HG03139 (cell line): ENCODE measurements around the gene ZNF618.

Experiments used
- ATAC-seq: cut with Tn5 transposase; IDR thresholded peaks from one replicate; pipeline ENCODE4 v1.9.1; 2021; ENCODE audit not compliant: unreplicated experiment

The ZNF618 gene

DNA sequence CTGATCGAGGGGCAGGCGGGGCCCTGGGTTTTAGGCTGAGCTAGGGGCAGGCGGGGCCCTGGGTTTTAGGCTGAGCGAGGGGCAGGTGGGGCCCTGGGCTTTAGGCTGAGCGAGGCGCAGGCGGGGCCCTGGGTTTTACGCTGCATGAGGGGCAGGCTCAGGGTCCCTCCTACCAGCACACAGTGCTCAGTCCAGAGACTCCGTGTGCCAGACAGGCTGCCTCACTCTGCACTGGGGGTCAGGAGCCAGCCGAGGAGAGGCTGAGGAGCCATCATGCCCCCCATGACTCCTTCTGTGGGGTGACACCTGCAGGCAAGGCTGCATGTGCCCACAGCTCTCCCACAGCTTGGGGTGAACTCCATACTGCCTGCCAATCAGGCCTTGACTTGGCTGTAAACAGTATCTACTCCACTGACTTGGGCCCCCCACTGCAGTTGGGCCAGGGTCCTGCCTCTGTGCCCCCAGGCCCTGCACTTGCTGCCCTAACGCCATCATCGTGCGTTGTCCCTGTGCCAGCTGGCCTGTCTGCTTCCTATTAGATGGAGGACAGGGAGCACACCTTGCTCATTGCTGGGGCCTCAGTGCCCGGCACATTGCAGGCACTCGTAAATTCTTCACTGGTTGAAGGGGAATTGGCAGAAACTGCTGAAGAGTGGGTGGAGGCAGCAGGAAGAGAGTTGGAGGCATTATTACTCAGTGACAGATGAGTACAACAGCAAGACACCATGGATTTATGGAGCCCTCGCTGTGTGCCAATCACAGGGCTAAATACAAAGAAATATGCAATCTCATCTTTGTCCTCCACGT lies 123.3 kb downstream of the ZNF618 start:
- ATAC-seq, result no peak

DNA sequence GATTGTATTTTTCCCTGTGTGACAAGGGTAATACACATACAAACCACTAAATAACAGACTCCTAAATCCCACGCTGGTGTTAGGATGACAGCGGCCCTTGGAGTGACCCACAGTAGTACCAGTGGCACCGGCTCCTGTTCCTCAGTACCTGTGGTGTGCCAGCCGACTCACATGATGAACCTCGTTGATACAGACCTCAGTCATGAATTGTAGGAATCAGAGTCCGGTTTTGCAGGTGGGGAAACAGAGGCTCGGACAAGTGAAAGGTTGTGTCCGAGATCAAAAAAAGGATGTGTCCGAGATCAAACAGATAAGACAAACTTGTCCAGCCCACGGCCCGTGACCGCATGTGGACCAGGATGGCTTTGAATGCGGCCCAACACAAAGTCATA lies 124.0 kb downstream of the ZNF618 start:
- ATAC-seq, result no peak

DNA sequence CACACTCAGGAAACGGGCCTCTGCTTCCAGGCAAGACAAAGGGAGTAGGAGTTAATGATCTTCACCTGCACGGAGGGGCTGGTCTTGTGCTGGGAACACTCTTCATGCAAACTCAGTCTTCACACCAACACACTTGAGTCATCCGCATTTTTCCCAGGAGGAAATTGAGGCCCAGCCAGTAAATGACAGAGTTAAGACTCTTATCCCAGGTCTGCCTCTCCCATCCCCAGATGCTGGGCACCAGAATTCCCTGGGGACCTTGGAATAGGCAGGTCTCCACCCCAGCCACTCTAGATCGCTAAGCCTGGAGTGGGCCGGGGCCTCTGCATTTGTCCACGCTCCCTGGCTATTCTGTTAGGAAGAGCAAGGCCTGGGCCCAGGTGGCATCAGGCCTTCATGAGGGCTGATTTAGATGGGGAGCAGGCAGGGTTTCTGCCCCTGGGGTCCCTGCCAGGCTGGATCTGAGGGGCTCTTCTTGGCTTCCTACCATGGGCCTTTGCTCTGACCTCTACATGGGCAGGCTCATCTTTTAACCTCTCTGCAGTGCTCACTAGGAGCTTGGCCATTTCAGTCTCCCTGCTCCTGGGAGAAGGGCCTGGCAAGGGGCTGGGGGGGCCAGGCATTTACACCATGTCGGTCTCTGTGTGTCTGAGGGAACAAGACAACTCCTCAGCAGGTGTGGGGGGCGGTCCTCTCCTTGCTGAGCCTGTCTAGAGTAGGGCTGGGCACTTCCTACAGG lies 124.7 kb downstream of the ZNF618 start:
- ATAC-seq, result no peak

DNA sequence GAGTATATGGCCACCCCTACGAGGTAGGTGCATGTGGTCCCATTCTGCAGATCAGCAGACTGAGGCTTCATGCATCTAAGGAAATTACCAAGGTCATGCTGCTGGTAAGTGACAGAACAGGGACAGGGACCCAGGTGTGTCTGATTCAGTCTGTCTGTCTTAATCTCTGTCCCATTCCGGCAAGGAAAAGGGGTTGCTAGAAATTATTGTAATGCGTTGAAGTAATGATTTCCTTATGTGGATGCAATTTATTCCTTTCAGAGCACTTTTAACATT lies 125.2 kb downstream of the ZNF618 start:
- ATAC-seq, result no peak

DNA sequence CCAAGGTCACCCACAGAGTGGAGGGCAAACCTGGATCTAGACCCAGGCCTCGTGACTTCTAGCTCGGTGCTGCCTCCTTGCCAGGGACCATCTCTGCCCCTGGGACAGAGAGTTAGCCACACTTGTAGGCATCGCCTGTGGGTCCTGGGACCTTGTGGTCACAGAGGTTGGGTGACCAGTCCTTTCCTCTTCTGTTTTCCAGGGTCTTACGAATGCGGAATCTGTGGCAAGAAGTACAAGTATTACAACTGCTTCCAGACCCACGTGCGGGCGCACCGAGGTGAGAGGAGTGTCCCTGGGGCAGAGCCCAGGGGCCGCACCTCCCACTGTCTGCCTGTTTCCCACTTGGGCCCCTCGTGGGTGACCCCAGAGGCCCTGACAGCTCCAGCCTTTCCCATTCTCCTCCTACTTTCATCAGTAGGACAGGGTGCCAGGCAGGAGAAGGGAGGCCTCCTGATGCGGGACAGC lies 125.7 kb downstream of the ZNF618 start:
- no peak for ATAC-seq

DNA sequence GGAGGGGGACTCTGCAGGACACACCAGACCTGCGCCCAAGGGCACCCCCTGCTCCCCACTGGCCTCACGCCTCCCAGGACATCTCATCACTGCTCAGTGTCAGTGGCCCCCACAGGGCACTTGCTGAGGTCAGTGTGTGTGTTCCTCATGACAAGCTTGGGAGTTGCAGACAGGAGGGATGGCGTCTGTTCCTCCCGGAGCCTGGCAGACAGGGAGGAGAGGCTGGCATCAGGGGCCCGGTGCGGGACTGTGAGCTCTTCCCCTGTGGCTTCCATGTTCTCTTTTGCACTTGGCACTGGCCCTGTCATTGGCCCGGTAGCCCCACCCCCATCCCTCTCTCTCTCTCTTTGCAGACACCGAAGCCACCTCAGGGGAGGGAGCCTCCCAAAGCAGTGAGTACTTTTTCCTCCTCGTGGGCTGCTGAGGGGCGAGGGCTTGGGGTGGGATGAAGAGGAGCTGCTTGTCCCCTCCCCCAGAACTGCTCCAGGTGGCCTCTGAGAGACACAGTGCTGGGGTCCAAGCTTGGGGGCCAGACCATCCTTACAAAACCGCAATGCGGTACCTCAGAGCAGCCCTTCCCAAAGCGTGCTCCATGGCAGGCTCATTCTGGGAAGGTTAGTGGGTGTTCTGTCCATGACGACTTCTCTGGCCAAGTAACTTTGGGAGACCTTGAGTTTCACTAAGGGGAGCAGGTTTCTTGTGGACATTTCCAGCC lies 126.3 kb downstream of the ZNF618 start:
- ATAC-seq, result no peak

DNA sequence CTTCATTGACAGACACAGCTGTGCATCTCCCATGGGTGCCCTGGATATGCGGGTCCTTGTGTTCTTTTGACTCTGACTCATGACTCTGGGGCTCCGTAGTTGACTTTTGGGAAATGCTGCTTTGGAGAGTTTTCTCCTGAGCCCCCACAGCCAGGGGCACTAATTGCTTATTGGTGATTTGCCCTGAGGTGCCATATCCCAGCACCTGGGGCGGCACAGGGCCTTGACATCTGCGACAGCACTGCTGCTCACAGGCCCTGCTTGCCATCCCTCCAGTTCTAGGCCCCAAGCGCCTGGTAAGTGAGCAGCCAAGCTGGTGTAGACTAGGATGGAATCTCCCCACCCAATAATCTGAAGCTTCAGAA lies 126.9 kb downstream of the ZNF618 start:
- ATAC-seq, result no peak

DNA sequence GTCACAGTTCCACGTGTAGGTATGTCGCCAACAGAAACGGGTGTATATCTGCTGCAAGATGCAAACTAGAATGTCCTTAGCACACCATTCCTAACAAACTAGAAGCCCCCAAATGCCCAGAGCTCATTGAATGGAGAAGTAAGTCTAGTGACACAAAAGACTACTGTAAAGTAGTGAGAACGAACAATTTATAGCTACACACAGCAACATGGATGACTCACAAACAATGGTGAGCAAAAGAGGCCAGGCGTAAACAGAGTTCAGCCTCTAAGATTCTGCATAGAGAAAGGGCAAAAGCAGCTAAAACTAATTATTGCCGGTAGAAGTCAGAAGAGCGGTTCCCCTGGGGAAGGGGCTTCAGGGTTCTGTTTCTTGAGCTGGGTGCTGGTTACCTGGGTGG lies 127.2 kb downstream of the ZNF618 start:
- no peak for ATAC-seq

DNA sequence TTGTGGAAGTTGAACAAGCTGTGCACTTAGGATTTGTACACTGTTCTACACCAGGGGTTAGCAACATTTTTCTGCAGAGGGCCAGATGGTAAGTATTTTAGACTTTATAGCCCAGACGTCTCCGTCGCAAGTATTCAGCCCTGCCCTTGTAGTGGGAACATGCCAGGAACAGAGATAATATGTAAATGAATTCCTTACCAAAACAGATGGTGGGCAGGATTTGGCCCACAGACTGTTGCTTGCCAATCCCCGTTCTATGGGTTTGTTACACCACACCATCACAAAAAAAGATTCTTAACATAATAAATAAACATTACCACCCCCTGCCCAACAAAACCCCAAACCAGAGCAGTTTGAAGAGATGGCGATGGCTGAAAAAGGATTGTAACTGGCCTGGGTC lies 127.6 kb downstream of the ZNF618 start:
- no peak for ATAC-seq

DNA sequence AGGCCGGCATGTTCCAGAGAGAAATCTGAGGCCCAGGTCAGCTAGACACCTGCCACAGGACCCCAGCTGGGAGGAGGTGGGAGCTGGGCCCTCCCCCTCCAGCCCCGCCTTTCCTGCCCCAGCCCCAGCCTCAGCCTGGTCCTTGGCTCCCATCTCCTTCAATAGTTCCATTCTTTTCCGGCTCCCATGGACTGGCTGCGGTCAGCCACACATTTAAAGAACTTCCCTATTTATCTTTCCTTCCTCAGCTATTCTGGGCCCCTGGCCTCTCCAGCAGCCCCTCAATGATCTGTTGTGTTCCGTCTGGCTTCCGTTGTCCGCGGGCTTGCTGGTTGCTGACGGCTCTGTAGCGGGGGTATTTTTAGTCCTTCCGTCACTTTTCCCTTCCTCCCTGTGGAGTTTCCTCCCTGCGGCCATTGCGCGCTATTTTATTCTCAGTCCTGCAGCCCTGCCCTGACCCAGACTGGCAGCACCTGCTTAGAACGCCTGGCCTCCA lies 128.2 kb downstream of the ZNF618 start:
- no peak for ATAC-seq

DNA sequence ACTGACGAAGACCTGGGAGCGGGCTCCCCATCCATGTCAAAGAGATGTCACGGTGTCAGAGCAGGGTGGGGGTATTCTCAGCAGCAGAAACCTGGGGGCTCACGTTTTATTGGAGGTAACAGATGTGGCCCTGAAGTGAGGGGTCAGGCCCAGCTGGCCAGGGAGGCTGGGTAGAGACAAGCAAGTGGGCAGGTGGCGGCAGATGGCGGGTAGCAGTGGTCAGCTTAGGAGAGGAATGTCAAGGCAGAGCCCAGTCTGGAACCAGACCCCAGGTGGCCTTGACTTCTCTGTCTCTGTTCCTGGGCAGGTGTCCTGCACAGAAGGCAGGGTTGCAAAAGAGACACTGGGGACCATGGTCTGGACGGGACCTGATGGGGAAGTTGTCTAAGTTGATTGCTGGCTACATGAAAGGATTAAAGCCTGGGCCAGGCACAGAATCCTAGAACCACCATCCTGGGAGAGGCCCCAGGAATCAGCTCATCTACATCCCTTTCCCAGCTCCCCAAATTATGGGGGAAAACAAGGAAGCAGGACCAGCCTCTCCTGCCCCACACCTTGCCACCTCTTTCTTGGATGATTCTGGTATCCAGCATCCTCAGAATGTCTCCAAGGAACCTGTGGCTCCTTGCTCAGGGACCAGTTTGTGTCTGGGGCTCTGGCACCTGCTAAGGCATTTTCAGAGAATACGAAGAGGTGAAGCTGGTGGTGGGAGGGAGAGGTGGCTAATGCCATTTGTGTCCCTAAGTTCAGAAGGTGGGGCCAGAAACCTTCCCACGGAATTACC lies 129.5 kb downstream of the ZNF618 start:
- no peak for ATAC-seq

DNA sequence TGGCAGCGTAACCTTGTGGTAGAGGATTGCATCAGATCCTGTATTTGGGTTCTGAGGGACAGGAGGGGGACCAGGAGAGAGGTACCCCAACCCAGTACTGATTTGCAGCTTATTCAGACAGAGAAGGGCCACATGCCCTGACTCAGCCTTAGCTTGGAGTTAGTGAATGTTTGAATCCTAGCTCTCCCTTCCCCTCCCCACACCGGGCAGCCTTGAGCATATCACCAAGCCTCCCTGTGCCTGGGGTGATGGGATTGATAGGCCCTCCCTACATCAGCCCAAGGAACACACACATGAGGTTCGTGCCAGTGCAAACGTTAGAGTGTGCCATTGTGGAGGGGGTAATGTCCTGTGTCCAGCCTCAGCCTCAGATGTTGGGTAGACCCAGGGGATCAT lies 130.0 kb downstream of the ZNF618 start:
- no peak for ATAC-seq

DNA sequence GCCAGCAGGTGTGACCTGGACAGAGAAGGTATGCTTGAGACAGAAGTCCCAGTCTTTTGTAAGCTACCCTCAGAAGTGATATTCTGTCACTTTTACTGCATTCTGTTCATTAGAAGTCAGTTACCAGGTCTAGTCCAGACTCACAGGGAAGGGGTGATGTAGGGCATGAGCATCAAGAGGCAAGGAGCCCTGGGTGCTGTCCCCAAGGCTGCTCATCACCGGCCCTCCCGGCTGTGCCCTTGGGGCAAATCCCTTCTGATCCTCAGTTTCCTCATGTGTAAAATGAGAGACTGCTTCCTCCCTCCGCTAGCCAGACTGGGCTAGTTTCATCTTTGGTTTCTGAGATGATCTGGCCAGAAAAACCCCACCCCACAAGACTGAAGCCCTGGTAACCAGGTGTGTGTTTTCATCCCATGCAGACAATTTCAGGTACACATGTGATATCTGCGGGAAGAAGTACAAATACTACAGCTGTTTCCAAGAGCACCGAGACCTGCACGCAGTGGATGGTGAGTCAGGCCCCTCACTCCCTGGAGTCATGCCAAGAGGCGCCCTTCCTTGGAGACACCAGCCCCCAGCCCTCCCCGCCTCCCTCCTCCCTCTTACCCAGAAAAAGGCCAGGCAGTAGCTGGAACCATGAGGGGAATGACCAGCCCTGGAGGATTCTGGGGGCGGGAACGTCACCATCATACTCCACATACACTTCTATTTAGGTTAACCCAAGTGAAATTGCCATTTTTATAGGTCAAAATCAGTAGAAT lies 131.0 kb downstream of the ZNF618 start:
- ATAC-seq, result no peak

DNA sequence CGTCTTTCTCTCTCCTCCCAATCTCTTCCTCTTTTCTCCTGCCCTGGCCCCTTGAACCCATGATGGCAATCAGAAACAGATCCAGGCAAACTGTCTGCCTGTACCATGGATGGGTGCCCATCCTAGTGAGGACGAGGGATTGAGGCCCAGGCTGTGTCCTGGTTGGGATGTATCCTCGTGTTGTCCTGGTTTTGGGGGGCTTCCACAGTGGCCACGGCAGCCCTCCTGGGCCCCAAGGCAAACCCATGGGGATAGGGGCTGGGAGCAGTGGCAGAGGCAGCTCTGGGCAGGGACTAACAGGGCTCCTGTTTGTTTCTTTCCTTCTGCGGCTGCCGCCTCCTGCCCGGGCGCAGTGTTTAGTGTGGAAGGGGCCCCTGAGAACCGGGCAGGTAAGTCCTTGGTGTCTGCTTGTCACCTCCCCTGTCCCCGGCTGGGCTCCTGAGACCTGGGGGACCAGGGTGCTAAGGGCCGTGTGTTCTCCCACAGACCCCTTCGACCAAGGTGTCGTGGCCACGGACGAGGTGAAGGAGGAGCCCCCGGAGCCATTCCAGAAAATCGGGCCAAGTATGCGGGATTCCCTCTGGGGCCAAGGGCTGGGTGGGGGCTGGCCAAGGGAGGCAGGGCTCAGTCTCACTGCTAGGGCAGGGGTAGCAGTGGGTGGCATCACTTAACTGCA lies 132.0 kb downstream of the ZNF618 start:
- no peak for ATAC-seq

DNA sequence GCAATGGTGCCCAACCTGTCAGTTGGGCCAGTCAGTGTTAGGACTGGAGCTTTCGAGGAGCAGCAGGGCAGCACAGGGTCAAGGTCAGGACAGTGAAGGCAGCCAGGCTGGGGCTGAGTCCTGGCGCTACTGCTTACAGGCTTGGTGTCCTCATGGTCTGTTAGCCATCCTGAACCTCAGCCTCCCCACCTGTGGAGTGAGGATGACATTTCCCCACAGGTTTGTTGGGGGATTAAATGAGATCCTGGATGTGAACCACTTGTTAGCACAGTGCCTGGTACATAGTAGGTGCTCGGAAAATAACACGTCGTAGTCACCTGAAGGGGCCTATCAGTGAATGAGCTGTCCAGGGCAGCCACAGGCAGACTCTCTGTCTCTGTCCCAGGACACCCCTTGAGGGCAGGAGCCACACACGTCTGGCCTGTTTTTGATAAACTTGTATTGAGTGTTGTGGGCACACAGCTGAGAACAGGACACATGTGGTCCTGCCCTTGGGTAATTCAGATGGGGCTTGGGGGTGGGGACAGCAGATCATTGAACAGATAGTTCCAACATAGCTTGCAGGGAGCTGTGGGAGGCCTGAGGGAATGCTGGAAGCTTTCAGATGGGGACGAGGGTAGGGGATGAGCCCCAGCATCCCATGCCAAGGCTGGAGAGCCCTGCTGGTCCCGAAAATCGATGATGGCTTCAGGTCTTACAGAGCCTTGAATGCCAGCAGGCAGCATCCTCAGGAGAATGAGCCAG lies 132.7 kb downstream of the ZNF618 start:
- no peak for ATAC-seq

DNA sequence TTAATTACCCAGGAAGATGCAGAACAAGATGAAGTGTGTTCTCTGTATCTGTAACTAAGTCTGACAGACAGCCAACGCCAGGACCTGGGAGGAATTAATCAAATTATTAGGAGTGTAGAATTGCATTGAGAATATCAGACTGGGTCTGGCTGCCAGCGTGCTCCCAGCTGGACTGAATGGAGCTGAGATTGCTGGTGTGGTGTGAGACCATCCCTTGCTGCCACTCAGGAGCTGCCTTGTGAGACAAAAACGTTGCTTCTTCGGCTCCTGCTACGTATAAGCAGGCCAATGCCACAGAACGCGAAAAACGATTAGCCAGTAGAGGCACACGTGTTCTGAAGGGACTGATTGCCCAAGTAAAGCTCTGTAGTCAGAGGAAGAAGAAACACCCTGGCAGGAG lies 135.2 kb downstream of the ZNF618 start:
- ATAC-seq, result no peak

DNA sequence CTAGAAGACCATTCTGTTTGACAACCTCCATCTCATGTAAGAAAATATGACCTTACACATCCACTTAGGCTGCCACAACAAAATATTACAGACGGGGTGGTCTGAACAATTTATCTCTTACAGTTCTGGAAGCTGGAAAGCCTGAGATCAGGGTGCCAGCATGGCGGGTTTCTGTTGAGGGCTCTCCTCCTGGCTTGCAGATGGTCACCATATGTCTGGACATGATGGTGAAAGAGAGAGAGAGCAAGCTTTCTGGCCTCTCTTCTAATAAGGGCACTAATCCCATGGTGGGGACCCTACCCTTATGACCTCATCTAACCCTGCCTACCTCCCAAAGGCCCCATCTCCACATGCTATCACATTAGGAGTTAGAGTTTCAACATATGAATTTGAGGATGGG lies 136.0 kb downstream of the ZNF618 start:
- ATAC-seq, result no peak

DNA sequence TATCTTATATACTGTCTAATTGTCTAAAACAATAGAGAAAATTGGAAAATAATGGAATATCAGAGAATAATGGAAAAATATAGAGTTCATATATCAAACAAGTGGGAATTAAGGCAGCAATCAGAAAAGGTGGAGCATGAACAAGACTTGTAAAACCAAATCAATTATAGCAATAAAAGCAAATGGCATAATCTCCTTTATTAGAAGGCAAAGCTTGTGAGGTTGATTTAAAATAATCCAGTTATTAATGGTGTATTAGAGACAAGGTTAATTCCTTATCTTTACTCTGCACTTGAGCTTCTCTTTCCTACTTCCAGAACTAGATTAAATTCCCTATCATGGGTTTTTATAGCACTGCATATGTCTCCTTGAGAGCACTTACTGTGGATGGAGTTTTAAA lies 137.9 kb downstream of the ZNF618 start:
- no peak for ATAC-seq

DNA sequence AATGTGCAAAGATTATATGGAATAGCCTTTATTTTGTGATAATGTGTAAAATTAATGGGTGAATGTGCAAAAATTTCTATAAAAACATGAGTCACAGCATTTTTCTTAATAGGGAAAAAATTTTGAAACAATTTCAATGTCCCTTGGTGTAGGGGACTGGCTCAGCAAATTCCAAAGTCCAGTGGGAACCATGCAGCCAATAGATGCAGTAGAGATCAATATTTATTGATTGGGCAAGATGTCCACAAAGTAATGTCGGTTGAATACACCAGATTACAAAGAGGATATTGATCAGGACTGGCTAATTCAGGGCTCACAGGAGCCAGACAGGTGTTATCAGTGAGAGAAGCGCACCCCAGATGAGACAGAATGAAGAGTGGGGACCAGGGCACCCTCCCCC lies 139.5 kb downstream of the ZNF618 start:
- no peak for ATAC-seq
